OCI-LY3 (cell line): Measurements from ENCODE around the gene TXNDC17.

Experiments
- CTCF ChIP-seq: fragments of 200-600, 300-600 bp; sonication (generic); IDR thresholded peaks from 2 replicates; pipeline ENCODE4 v1.5.1; 2014; ENCODE audit warnings: antibody characterized with exemption, low read length, low read depth
- EZH2phosphoT487 ChIP-seq: fragments of 200-600 bp; shearing (Covaris generic); IDR thresholded peaks from 2 replicates; pipeline ENCODE4 v1.6.1; 2018; ENCODE audit warnings: antibody characterized with exemption, mixed run types, low read depth

DNA sequence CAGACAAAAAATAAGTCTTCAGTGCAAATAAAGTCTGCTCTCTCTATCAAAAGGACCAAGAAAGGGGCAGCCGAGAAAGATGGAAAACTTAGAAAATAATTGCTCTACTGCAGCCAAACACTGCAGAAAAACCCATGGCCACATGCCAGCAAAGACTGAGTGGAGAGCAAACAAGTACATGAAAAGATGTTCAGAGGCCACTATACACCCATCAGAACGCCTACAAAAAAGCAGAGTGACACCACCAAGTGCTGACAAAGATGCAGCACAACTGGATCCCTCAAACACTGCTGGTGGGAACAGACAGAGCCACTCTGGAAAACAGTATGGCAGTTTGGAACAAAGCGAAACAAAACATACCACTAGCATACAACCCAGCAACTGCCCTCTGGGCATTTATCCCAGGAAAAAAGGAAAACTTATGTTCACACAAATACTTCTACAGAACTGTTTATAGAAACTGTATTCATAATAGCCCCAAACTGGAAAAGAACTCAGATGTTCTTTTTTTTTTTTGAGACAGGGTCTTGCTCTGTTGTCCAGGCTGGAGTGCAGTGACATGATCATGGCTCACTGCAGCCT is 37.0 kb upstream of the TXNDC17 start:
- TF ChIP-seq CTCF, result no peak
- TF ChIP-seq EZH2phosphoT487, result no peak
